NCI-H1417 (cell line): ENCODE measurements around the gene DDX25.

Experiments used
- DNase-seq, 3 experiments: peaks; one replicate each; lab custom pipeline; 2025; lab: John Stamatoyannopoulos, UW

Gene DDX25

DNA sequence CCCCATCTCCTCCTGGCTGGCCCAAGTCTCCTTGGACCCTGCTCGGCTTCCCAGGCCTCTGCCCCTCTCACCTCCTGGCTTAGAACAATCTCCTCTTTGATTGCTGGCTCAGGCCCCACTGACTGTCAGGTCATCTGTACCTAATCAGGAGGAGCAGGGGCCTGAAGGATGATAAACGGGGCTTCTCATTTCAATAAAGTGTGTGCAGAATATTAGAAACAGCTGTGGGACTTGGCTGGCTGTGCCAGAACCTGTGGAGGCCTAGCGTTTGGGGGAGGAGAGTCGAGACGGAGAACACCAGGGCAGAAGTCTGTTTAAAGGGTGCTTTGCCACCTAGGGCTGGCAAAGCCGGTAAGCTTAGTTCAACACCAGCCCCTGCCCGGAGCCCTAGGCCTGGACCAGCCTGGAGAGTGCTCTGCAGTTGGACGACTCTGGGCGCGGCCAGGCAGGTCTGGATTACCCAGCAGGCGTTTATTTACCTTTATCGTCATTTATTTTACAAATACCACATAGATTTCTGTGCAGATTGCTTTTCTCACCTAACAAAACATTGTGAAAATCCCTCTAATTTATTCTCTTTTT lies 31.4 kb downstream of the DDX25 start:
- no peak for DNase-seq

DNA sequence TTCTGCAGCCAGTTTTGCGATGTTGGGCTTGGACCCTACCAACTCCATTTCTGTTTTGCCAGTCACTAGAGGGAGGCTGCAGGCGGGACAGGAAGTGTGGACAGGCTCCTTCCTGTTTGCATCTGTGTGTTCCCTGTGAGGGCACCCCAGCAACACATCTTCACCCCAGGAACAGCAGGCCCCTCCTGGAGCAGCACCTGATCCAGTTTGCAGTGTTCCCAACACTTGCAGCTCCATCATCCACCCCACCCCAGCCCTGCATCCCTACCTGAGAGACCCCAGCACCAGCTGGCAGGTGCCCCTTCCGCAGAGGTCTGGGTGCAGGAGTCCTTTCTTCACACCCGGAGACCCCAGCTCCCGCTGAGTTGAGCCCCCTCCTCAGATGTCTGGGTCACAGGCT lies 34.1 kb downstream of the DDX25 start:
- no peak for DNase-seq

DNA sequence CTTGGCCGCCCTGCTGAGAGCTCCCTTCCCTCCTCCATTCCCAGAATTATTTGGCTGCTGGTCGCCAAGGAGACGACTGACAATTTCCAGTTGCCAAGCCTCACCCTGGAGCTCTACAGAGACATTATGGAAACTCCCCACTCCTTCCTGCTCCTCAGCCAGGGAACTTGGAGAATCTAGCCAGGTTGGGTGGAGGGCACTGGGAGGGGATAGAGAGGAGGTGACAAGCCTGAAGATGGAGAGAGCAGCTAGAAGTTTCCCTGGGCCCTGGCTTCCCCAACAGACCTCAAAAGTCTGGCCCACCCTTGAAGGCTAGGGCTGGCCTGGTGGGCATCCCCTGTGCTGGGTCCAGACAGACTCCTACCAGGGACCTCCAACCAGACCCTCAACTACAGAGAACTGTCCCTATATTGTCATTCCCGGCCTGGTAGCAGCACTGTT lies 34.8 kb downstream of the DDX25 start:
- peak in 2 of 3 experiments; percentile 7 to 54 for DNase-seq

DNA sequence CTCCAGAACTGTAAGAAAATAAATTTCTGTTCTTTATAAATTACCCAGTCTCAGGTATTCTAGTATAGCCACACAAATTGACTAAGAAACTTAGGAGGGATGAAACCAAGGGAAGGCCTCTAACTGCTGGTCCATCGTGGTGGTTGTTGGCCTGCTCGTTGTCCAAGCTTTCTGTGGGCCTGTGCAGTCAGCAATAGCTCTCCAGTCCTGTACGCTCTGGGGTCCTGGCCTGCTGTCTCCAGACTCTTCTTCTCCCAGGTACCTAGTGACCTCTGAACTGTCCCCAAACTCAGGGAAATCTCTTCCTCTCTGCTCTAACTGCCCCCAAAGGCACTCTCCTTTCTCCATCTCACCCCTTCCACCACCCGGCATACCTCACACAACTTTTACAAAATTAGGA lies 35.8 kb downstream of the DDX25 start:
- no peak for DNase-seq

DNA sequence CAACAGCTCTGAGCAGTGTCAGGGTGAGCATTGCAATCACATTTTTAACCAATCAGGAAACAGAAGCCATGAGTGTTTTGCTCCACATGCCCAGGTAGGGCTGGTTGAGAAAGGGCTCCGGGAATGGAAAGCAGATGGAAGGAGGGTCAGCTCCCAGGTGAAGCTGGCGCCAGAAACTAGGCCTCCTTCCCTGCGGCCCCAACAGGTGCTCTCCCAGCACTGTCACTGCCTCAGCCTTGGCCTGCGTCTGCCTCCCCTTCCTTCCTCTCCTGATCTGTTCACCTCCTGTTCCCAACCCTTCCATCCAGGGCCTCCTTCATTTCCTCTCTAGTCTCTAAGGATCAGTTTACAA lies 36.9 kb downstream of the DDX25 start:
- DNase-seq, result no peak

DNA sequence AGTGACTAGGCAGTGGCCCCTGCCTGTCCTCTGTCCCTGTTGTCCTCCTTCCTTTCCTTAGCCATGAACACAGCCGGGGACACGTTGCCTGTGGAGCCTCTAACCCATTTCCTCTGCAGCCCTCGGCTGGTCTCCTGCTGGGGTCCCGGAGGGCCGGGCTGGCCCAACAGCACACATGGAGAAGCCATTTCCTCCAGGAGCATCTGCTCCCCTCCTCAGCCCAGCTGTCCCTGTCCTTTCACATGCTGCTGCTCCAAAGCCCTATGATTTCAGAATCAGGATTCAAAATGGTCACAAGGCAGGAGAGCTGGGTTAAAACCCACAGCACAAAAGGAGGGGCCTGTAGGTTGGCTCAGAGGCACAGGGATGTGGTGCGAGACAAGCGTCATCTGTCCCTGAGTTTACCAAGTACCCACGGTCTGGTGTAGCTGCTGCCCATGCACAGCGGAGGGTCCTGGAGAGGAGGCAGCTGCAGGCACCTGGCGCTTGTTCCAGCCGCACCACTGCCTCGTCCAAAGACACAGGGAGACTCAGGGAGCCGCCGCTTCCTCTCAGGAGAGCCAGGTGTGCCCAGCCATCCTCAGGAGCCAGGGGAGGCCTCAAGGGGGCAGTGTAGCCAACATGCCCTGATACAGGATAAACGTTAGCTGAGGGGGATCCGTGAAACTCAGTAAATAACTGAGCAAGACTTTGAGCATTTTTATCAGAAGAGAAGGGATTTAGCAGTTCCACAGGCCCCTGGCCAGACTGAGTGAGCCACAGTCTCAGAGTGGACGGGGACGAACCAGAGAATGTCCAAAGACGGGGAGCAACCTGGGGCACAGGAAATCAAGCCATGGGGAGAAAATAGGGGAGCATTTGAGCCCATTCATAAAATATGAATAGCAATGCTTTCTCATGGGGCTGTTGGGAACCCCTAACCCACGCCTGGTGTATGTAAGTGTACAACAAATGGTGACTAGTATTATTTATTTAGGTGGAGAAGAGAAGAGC lies 37.6 kb downstream of the DDX25 start:
- peak; percentile 83 to 95 (median 86) for DNase-seq

DNA sequence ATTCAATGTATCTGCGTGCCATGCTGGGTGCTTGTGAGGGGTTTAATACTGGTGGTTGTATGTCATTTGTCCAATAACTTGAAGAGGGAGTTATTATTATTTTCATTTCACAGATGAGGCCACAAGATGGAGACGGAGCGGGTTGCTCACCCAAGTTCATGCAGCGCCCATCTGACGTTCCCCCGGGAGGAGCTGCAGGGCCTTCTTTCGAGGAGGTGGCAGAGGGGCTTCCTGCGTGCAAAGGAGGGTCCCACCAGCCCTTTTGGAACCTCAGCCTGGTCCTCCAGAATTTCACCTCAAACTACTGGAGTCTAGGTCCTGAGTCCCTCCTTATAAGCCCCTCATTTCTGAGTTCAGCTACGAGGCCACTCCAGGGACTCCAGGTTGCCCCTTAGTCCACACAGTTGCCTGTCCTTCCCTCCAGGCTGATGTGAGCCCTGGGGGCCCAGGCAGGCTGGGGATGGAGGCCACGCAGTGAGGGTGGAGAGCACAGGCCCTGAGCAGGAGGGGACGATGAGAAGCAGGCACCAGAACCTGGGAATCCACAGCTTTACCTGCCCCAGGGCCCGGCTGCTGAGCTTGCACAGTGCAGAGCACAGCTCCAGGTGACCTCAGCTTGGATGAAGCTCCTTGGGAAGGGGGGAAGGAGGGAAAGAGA lies 38.6 kb downstream of the DDX25 start:
- DNase-seq, result no peak

DNA sequence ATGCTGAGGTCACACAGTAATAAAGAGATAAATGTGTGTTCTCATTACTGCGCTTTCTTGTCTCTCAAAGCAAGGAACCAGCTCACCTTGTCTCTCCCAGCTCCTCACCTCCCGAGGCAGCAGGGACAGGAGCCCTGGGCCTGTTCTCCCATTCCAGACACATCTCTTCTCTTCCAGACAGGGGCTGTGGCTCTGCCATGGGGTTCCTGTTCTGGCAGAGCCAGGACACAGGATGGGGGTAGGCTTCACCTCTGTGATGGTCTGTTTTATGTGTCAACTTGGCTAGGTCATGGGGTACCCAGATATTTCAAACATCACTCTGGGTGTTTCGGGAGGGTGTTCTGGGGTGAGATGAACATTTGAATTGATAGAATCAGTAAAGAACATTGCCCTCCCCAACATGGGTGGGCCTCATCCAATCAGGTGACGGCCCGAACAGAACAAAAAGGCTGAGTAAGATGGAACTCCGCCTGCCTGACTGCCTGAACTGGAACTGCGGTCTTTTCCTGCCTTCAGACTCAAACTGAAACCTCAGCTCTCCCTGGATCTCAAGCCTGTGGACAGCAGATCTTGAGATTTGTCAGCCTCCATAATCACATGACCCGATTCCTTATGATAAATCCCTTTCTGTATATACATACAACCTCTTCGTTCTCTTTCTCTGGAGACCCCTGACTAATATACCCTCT lies 39.5 kb downstream of the DDX25 start:
- no peak for DNase-seq

DNA sequence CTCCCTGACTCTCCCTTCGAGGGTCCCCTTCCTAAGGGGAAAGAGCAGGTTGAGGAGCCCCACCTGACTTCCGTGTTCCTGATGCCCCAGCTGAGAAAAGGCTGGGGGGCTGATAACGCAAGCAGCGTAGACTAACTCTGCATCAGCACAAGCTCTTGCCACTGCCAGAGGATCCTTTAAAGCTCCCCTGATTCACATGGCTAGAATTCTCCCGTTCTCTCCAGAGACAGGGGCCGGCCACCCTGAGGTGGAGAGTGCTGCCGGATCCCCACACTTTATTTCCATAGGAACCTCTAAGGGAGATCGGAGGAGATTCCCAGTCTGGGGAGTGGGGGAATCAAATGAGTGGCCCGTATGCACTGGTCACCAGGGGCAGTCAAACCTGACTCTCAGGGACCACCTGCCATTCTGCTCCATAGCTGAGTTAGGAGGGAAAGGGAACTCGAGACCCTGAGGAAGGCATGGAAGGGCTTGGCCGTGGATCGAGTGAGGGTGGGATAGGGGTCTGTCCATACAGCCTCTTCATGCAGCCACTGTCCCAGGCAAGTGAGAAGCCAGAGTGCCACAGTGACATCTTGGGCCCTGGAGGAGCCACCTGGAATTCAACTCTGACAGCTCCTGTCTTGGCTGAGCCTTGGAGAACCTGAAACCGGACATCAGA lies 40.2 kb downstream of the DDX25 start:
- no peak for DNase-seq

DNA sequence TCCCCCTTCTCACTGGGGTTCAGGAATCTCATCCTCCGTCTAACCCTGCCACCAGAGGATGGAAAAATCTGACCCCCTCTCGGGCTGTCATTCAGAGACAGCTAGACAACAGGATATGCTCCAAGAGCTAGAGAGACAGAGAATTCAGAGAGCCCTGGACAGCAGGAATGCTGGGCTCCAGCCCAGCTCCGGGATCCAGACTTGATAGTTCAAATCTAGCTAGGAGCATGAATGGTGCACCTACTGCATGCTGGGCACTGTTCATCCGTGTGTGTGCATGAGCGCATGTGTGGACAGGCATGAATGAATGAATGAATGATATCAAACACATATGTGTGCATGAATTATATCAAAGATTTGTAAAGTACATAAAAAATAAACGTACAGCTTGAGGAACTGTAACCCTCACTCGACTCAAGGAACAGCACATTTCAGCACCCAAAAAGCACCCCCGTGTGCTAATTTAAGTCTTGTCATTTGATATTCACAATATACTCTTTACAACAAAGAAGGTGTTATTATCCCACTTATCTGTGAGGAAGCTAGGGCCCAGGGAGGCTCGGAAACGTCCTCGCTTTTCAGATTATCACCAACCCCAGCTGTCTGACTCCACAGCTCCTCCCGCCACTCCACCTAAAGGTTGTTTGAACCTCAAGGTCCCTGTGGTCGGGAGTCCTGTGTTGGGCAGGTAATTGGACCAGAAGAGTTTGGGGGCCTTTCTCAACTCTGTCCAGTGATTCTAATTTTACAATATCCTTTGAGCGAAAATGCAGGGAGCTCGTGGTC lies 40.9 kb downstream of the DDX25 start:
- DNase-seq, result peak in 1 of 3 experiments; percentile 17

DNA sequence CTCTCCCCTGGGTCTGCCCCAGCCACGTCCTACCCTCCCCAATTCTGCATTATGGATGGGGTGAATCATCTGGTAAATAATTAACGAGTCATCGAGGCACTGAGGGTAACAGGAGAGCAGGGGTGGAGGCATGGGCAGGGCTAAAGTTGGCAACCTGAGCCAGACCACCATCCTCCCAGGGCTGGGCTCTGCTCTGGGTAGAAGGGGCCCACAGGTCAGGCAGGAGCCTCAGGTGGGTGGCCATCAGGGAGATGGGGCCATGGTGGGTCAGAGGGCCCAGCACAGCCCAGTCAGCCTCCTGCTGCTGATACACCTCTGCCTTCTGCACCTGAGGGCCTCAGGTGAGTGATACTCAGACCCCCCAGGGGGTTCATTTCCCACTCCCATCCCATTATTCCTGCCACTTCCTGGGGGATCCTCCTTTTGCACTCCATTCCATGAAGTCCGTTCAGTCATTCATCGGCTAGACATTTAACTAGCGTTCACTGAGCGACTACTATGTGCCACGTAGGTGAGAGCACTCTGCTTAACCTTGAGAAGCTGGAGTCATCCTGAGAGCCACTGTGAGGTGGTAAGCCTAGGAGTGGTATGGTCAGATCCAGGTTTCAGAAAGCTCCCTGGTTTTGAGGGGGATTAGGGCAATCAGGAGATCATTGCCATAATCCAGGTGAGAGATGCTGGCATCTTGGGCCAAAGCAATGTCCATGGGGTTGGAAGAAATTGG lies 41.7 kb downstream of the DDX25 start, which contains the start of gene VSIG10L2:
Gene VSIG10L2, plus strand, starts transcription at position 248 of the 724 bp plus-strand sequence. Its CDS starts 12 bp downstream, at position 260.
- no peak for DNase-seq

DNA sequence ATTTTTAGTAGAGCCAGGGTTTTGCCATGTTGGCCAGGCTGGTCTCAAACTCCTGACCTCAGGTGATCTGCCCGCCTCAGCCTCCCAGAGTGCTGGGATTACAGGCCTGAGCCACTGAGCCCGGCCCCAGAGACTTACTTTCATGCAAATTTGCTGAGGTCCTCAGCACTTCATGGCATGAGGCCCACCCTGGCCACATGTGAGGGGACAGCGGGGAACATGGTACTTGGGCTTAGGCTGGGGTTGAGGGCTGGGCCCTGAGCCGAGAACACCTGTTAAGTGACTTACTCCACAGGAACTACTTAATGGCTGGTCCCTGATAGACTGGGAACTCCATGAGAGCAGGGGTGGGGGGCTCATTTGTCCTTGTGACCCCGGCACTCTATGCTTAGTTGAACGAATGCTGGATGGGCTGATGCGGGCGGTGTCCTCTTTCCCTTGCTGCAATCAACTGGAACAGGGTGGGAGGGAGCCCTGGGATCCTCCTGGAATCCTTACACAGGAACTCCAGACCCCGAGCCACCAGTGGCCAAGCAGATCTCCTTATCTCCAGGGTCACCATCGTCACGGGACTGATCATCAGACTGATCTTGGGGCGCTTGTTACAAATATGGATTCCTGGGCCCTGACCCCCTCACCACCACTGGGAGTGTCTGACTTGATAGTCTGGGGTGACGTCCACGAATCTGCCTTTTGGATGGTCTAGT lies 42.6 kb downstream of the DDX25 start:
- DNase-seq, result no peak

DNA sequence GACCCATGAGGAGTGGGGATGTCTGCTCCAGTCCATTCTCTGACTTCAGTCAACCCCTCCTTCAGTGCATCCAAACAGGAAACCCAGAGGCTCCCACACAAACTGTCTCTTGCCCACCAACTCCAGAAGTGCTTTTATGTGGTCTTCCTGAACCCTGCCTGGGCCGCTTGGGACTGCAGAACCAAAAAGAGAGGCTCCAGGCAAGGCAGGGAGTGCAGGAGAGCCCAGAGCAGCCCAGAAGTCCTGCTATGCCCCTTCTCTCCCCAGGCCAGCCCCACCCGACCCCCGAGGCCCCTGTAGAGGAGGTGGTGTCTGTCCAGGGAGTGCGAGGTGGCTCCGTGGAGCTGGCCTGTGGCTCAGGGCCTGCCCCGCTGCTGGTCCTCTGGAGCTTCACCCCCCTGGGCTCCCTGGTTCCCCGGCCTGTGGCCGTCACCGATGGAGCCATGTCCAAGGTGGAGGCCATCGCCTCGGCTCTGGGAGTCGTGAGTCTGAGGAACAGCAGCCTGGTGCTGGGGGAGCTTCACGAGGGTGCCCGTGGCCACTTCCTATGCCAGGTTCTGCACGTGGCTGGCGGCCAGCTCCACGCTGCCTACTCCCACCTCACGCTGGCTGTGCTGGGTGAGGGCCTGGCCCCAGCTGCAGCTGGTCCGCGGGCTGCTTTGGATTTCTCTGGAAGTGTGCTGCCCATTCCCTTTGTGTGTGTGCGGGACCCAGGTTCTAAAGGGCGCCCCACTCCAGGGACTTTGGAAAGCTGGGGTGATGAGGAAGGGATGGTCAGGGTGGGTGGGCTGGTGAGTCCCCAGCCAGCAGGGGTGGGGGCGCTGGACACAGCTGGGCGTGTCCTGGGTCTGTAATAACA lies 43.3 kb downstream of the DDX25 start:
- DNase-seq, result no peak

DNA sequence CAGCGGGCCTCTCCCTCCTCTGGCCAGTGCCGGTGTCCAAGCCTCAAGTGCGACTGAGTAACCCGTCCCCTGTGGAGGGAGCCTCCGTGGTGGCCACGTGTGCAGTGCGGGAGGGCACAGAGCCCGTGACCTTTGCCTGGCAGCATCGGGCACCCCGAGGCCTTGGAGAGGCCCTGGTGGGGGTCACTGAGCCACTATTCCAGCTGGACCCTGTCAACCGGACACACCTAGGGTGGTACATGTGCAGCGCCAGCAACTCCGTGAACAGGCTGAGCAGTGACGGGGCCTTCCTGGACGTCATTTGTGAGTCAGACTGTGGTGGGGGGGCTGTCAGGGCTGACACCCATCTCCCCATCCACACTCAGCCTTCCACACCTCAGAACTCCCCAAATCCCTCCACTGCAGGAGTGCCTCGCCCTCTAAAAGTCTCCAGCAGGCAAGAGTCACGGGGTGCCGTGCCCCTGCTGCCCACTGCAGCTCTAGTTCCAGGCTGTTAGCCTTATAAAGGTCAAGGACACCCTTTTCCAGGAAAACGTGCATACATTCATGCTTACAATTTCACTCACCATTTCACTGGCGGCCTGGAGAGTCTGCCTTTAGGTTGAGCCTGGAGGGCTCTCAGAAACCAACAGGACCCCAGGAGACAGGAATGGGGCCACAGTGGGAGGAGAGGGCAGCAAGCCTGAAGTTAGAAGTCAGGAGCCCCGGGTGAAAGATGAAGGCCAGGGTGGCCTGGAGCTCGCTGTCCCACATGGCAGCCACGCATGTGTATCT lies 44.2 kb downstream of the DDX25 start:
- no peak for DNase-seq

DNA sequence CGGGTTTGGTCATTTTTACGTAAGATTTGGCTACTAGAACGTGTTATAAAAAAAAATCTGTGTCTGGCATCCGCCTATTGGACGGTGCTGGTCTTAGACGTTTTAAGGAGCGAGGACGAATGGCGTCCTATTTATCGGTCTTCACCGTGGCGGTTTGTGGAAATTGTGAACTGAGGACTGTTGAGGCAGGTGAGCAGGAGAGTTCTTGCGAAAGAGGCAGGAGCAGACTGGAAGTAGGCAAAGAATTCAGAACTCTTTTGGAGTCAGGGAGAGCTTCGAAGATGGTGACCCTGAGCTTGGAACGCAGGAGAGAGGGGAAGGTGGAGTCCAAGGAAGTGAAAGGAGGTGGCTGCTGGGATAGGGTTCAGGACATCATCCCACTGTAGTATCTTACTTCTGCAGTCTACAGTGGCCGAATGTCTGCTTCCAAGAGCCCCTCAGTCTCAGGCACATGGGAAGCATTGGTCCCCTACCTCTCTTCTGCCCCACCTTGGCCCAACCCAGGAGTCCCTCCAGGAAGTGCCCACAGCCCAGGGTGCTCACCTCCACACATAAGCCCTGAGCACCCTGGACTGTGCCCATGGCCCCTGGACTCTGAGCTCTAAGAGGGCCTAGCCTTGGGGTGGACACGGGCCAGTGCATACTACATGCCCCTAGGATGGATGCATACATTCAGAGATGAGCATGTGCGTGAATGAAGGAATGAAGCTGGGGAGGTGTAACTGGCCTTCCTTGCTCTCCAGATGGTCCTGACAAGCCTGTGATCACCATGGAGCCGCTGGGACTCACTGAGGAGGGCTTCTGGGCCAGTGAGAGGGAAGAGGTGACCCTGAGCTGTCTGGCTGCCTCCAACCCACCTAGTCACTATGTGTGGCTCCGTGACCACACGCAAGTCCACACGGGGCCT lies 45.2 kb downstream of the DDX25 start:
- no peak for DNase-seq

DNA sequence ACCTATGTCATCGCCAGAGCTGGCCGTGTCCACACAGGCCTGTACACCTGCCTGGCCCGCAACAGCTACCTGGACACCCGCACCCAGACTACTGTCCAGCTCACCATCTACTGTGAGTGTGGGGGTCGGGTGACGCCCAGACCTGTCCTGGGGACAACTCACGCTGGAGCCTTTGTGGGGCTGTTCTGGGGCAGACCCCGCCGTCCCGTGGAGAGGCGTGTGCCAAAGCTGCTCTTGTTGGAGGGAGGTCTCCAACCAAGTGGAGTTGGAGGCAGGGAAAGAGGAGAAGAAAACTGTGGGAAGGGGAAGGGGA lies 45.8 kb downstream of the DDX25 start:
- DNase-seq, result no peak
